Erythroblast (primary cell): Measurements from ENCODE around the gene UBE2E2.

ENCODE experiments used
- GATA1 ChIP-seq: IDR thresholded peaks from 2 replicates; pipeline ENCODE4 v1.6.1; 2011; ENCODE audit warnings: low read depth, mild to moderate bottlenecking, control low read depth, low read length, moderate library complexity
- POLR2A ChIP-seq: IDR thresholded peaks from 2 replicates; pipeline ENCODE4 v1.6.1; 2011; ENCODE audit warnings: mild to moderate bottlenecking, low read length

DNA sequence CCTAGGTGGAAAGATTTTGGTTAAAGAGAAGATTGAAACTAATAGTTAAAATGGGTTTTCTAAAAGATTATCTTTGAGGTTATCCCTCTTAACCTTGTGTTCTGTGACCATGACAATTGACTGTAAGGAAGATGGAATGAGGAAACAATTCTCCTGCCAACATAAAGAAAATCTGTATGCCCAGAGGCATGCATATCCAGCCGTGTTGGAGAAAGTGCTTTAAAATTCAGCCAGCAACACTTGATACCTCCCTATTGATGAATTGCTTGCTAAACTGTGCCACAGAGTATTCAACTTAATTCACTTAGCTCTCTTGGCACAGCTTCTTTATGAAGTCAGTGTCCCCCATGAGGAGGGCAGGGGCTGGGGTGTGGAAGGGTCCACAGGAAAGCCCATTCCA is 203.5 kb downstream of the UBE2E2 start:
- TF ChIP-seq POLR2A, result no peak
- TF ChIP-seq GATA1, result no peak
